ENCODE measurements around the gene PNPT1.
"Not testable (repeated sequence)": the region's sequence is repeated elsewhere in the genome, so short reads cannot be mapped to it uniquely, and the experiment has no call there.

PNPT1 gene

GRCh38 chr2:55693181-55694125, at the start of gene PNPT1:
Gene PNPT1, minus strand, starts transcription at chr2:55693844. Its CDS starts 21 bp downstream, at chr2:55693823.
- DNase-seq (ENCODE audit: low read depth, low spot score): peak; percentile 94

- no peak for DNase-seq (ENCODE audit: low read depth, low spot score)
These were observed 49.4 kb upstream of the PNPT1 start for GRCh38 chr2:55742996-55743395.

DNA sequence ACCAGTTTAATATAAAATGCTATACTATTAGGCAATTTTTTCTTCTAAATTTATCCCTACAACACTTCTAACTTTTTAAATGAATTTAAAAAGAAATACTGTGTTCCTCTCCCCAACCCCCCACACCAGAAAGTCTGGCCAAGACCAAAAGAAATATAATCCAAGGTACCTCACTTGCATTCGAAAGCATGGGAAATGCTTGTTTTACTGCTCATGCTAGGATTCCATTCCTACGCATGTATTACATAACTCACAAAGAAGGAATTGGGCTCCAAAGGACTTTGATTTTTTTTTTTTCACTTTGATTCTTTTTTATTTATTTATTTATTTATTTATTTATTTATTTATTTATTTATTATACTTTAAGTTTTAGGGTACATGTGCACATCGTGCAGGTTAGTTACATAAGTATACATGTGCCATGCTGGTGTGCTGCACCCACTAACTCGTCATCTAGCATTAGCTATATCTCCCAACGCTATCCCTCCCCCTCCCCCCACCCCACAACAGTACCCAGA, 42.4 kb upstream of the PNPT1 start:
- not testable (repeated sequence) for DNase-seq (ENCODE audit: low read depth, low spot score)

- DNase-seq (ENCODE audit: low read depth, low spot score): no peak
These were observed 41.1 kb upstream of the PNPT1 start for GRCh38 chr2:55734726-55735125.

DNA sequence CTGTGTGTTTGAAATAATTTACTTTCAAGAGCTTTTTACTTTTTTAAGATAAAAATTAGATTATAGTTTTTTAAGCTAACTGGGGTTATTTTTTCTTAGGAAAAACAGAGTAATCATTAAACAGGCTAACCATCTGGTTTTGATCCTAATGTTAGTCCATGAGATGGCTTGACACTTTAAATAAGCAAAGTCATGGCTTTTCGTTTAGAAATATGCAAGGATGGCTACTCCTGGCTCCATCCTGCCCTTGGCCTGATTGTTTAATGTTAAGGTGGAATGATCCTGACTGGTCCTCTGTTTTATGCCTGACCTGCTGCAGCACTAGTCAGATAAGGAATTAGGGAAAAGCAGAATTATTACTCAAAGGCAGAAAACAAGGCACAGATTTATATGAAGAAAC, 39.7 kb upstream of the PNPT1 start:
- DNase-seq (ENCODE audit: low read depth, low spot score): no peak

DNA sequence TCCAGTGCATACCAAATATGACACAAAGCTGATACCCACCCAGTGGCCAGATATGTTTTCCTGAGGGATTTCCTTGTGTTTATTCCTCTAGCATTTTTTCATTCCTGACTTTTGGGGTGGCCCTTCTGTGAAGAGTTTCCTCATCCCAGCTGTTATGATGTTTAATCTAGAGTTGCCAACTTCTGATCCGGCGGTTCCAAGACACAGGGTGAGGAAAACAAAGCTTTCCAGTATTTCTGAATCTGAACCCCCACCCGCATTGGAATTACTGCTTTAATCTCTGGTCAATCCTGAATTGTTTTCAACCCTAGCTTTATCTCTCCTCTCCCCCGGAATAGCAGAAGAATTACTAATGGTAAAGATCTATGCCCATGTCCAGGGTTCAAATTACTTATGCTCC, 39.2 kb upstream of the PNPT1 start:
- DNase-seq (ENCODE audit: low read depth, low spot score): no peak

DNA sequence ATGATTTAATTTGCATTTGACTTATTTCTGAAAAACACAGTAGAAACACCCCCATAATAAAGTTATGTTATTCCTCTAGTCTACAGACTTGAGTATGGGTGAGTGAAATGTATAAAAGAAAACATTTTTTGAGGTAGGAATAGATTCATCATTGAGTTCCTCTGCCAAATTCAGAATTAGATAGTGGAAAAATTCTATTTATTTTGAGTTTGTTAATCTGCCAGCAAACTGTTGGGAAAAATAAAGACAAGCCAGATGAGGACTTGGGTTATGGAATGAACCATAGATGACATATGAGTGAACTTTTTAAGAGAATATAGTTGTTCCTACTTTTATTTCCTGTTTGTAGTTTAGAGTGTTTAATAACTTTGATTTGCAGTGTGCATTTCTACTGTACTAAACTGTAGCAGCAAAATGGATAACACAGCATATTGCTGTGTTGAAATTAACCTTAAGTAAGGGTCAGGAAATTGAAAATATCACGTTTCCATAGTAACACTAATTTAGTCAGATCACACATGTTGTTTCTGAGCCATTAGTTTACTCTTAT, 35.6 kb upstream of the PNPT1 start:
- DNase-seq (ENCODE audit: low read depth, low spot score): no peak

DNA sequence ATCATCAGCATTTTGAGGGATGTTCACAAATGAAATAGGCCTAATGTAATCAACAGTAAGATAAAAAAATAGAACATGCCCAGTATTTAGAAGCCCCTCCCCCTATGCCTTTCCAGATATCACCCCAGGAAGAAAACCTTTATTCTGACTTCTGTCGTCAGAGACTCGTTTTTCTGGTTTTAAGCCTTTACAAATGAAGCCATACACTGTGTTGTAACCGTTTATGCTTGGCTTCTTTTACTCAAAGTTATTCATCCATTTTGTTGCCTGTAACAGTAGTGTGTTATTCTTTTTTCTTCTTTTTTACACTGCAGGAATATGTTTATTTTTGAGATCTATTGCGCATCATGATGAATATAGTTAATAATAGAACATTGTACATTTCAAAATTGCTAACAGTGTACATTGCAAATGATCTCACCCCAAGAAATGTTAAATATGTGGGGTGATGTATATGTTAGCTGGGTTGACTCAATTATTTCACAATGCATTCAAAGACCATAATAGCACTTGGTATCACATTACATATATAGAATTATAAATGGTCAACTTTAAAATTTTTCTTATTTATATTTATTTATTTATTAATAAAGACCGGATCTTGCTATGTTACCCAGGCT, 28.1 kb upstream of the PNPT1 start:
- DNase-seq (ENCODE audit: low read depth, low spot score): no peak

- no peak for DNase-seq (ENCODE audit: low read depth, low spot score)
These were observed 26.8 kb upstream of the PNPT1 start for GRCh38 chr2:55720417-55720816.

DNA sequence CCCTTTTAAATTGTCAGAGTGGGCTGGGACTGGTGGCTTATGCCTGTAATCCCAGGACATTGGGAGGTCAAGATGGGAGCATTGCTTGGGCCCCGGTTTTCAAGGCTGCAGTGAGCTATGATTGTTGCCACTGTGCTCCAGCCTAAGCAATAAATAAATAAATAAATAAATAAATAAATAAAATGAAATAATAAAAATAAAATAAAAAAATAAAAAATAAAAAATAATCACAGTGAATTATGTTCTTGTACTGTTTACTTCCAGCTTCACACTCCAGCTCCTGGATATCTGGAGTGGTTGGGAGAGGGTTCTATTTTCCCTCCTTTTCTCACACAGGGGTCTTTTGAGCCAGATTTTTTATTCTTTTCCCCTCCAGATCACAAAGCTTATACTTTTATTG, 26.2 kb upstream of the PNPT1 start:
- DNase-seq (ENCODE audit: low read depth, low spot score): no peak

GRCh38 chr2:55718165-55719008, 24.7 kb upstream of the PNPT1 start:
- peak; percentile 48 for DNase-seq (ENCODE audit: low read depth, low spot score)

DNA sequence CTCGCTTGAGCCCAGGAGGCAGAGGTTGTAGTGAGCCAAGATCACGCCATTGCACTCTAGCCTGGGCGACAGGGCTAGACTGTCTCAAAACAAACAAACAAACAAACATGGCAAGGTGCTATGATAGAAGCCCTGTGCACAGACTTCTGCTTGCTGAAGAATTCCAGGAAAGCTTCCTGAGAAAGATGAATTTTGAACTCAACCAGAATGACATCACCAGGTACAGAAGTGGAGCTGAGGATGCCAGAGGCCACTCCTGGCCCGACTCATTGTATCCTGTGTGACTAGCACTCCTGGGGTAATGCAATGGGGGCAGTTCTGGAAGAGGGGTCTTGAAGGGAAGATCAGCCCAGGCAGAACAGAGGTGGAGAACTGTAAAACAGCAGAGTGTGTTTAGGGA, 22.0 kb upstream of the PNPT1 start:
- no peak for DNase-seq (ENCODE audit: low read depth, low spot score)

- not testable (repeated sequence) for DNase-seq (ENCODE audit: low read depth, low spot score)
These were observed 21.5 kb upstream of the PNPT1 start for GRCh38 chr2:55715178-55715577.

GRCh38 chr2:55712477-55713060, 18.9 kb upstream of the PNPT1 start:
- peak; percentile 15 for DNase-seq (ENCODE audit: low read depth, low spot score)

GRCh38 chr2:55710025-55710424, 16.4 kb upstream of the PNPT1 start:
- no peak for DNase-seq (ENCODE audit: low read depth, low spot score)

- DNase-seq (ENCODE audit: low read depth, low spot score): no peak
These were observed 14.1 kb upstream of the PNPT1 start for GRCh38 chr2:55707751-55708150.

DNA sequence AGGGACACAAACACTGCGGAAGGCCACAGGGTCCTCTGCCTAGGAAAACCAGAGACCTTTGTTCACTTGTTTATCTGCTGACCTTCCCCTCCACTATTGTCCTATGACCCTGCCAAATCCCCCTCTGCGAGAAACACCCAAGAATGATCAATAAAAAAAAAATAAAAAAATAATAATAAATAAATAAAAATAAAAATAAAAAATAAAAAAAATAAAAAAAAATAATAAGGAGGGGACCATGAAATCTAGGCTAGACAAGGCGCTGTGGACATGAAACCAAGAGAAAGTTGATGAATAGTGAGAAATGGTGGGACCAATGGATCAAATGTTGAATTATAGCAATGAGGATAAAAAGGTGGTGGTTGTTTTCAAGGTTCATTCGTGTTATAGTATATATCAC, 12.6 kb upstream of the PNPT1 start:
- not testable (repeated sequence) for DNase-seq (ENCODE audit: low read depth, low spot score)

- DNase-seq (ENCODE audit: low read depth, low spot score): no peak
These were observed 11.5 kb upstream of the PNPT1 start for GRCh38 chr2:55705027-55705653.

DNA sequence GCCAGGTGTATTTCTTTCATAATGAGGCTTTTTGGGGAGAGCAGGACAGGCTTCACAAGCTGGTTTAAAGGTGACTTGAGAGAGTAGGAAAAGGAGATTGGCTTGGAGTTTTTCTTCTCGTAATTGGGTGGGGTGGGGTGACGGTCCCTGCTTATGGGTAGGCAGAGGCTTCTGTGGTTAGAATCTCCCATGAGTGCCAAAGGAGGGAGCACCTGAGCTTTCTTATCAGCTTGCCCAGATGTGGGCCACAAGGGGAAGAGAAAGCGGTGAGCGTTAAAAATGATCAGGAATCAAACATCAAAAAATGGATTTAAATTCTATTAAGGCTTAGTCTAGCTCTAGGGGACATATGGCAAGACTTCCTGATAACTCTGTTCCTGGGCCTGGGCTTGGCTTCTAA, 9.7 kb upstream of the PNPT1 start:
- DNase-seq (ENCODE audit: low read depth, low spot score): no peak

GRCh38 chr2:55692740-55693139, 904 bp downstream of the PNPT1 start:
- peak; percentile 2 for DNase-seq (ENCODE audit: low read depth, low spot score)

DNA sequence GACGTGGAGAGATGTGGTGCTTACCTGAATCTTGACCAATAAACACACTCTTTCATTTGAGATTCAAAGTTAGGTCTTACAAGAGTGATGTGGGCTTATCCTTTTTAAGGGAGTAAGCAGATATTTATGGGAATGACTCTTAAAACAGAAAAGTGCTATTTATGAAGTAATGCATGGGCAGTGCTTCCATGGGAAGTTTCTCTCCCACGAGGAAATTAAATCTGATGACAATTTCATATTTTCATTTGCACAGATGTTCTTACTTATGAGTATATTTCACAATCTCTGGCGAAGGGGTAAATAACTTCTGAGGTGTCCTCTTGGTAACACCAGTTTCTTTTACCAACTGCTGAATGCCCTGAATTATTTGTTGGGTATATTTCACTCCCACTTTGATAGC, 21.0 kb downstream of the PNPT1 start:
- no peak for DNase-seq (ENCODE audit: low read depth, low spot score)
